Measurements from ENCODE around the gene MRFAP1L1.
"Not testable (repeated sequence)": the region's sequence is repeated elsewhere in the genome, so short reads cannot be mapped to it uniquely, and the experiment has no call there.

The MRFAP1L1 gene

DNA sequence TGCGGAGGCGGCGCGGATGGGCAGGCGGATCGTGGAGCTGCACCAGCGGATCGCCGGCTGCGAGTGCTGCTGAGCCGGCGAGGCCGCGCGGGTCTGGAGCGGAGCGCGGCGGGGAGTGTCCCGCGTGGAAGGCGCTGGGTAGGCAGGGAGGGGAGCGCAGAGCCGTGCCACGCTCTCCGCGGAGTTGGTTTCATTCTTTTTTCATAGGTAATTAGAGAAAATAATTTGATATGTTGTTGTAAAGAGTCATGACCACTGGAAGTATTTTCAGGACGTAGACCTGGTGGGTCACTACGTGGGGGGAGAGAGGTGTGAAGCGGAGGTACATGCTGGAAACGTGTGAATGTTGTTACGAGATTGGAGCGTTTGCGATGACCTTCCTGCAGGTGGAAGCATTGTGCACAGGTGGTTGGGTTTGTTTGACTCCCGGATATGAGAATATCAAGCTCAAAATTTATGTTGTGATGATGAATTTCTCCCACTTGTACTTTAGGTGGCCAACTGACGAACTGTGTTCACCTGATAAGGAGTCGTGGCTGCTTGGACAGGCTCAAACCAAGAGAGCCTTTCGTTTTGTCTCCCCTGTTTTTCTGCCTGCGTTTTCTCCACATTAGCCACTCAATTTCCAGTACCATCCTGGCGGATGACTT, 35.0 kb downstream of the MRFAP1L1 start:
- peak overlapping the region; percentile 87 for H3K27ac ChIP-seq (replicated peaks)
- no peak for DNase-seq (ENCODE audit: low read depth in 1 of 2, low spot score in 1 of 2)
- H3K27me3 ChIP-seq (ENCODE audit: insufficient read depth, poor library complexity, severe bottlenecking), result no peaks in the 10 kb centered on the region

DNA sequence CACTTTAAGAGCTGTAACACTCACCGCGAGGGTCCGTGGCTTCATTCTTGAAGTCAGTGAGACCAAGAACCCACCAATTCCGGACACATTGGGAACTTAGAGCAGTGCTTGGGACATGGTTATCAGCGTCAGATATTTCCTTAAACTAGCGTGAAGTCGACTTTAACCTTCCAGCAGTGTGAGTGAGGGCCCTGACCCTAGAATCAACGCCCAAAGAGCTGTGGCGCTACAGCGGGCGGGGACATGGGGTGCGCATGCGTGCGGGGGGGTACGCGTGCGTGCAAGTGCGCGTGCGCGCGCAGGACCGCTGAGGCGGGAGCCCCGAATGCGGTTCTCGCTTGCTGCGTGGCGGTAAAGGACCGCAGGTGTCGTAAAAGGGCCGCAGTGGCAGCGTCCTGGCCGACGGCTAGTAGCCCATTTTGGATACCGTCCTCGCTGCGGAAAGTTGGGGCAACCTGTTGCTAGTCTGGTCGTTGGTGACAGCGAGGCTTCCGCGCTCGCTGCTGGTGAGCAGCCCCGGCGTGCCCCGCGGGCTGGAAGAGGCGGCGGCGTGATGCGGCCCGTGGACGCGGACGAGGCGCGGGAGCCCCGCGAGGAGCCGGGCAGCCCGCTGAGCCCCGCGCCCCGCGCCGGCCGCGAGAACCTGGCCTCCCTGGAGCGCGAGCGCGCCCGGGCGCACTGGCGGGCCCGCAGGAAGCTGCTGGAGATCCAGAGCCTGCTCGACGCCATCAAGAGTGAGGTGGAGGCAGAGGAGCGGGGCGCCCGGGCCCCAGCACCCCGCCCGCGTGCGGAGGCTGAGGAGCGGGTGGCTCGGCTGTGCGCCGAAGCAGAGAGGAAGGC, 35.8 kb downstream of the MRFAP1L1 start:
- peak; percentile 97 for DNase-seq (ENCODE audit: low read depth in 1 of 2, low spot score in 1 of 2)
- Histone ChIP-seq H3K4me3 (replicated peaks; ENCODE audit: insufficient read depth, low read length) (peak overlapping the region; percentile 77), H3K27me3 (ENCODE audit: insufficient read depth, poor library complexity, severe bottlenecking) (no peaks in the 10 kb centered on the region), H3K27ac (replicated peaks) (peak overlapping the region; percentile 87)
- TF ChIP-seq SPI1 (IDR thresholded peaks at IDR 0.05; ENCODE audit: borderline replicate concordance, low read depth) (no peak), GABPA (IDR thresholded peaks at IDR 0.05; ENCODE audit: low read depth) (no peak), POLR2AphosphoS5 (IDR thresholded peaks at IDR 0.05; ENCODE audit: low read depth) (peak; percentile 94)
- TF ChIP-seq, protein P1, sequence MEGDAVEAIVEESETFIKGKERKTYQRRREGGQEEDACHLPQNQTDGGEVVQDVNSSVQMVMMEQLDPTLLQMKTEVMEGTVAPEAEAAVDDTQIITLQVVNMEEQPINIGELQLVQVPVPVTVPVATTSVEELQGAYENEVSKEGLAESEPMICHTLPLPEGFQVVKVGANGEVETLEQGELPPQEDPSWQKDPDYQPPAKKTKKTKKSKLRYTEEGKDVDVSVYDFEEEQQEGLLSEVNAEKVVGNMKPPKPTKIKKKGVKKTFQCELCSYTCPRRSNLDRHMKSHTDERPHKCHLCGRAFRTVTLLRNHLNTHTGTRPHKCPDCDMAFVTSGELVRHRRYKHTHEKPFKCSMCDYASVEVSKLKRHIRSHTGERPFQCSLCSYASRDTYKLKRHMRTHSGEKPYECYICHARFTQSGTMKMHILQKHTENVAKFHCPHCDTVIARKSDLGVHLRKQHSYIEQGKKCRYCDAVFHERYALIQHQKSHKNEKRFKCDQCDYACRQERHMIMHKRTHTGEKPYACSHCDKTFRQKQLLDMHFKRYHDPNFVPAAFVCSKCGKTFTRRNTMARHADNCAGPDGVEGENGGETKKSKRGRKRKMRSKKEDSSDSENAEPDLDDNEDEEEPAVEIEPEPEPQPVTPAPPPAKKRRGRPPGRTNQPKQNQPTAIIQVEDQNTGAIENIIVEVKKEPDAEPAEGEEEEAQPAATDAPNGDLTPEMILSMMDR (IDR thresholded peaks at IDR 0.05; ENCODE audit: insufficient read depth, low read length), result no peak
- TF ChIP-seq, protein P2, sequence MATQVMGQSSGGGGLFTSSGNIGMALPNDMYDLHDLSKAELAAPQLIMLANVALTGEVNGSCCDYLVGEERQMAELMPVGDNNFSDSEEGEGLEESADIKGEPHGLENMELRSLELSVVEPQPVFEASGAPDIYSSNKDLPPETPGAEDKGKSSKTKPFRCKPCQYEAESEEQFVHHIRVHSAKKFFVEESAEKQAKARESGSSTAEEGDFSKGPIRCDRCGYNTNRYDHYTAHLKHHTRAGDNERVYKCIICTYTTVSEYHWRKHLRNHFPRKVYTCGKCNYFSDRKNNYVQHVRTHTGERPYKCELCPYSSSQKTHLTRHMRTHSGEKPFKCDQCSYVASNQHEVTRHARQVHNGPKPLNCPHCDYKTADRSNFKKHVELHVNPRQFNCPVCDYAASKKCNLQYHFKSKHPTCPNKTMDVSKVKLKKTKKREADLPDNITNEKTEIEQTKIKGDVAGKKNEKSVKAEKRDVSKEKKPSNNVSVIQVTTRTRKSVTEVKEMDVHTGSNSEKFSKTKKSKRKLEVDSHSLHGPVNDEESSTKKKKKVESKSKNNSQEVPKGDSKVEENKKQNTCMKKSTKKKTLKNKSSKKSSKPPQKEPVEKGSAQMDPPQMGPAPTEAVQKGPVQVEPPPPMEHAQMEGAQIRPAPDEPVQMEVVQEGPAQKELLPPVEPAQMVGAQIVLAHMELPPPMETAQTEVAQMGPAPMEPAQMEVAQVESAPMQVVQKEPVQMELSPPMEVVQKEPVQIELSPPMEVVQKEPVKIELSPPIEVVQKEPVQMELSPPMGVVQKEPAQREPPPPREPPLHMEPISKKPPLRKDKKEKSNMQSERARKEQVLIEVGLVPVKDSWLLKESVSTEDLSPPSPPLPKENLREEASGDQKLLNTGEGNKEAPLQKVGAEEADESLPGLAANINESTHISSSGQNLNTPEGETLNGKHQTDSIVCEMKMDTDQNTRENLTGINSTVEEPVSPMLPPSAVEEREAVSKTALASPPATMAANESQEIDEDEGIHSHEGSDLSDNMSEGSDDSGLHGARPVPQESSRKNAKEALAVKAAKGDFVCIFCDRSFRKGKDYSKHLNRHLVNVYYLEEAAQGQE (IDR thresholded peaks at IDR 0.05; ENCODE audit: insufficient replicate concordance, low read depth), result peak; percentile 59

More for the DNA sequence above, 35.0 kb downstream of the MRFAP1L1 start:
- TF ChIP-seq, protein P2 (IDR thresholded peaks at IDR 0.05; ENCODE audit: insufficient replicate concordance, low read depth), result no peak
- TF ChIP-seq, protein P1 (IDR thresholded peaks at IDR 0.05; ENCODE audit: insufficient read depth, low read length), result peak; percentile 32
- H3K4me3 ChIP-seq (replicated peaks; ENCODE audit: insufficient read depth, low read length), result peak overlapping the region; percentile 77

DNA sequence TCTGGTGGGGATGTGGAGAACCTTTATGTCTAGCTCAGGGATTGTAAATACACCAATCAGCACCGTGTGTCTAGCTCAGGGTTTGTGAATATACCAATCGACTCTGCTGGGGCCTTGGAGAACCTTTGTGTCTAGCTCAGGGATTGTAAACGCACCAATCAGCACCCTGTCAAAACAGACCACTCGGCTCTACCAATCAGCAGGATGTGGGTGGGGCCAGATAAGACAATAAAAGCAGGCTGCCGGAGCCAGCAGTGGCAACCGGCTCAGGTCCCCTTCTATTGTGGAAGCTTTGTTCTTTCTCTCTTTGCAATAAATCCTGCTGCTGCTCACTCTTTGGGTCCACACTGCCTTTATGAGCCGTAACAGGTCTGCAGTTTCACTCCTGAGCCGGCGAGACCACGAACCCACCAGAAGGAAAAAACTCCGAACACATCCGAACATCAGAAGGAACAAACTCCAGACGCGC, 36.4 kb downstream of the MRFAP1L1 start:
- TF ChIP-seq, protein P2 (IDR thresholded peaks at IDR 0.05; ENCODE audit: insufficient replicate concordance, low read depth), result peak; percentile 56
- peak; percentile 57 for TF ChIP-seq POLR2AphosphoS5 (IDR thresholded peaks at IDR 0.05; ENCODE audit: low read depth)
- Histone ChIP-seq H3K27ac (replicated peaks) (peak overlapping the region; percentile 87), H3K4me3 (replicated peaks; ENCODE audit: insufficient read depth, low read length) (peak overlapping the region; percentile 77)
- DNase-seq (ENCODE audit: low read depth in 1 of 2, low spot score in 1 of 2), result peak in 1 of 2 experiments; percentile 74
- H3K27me3 ChIP-seq (ENCODE audit: insufficient read depth, poor library complexity, severe bottlenecking), result not testable (repeated sequence)

DNA sequence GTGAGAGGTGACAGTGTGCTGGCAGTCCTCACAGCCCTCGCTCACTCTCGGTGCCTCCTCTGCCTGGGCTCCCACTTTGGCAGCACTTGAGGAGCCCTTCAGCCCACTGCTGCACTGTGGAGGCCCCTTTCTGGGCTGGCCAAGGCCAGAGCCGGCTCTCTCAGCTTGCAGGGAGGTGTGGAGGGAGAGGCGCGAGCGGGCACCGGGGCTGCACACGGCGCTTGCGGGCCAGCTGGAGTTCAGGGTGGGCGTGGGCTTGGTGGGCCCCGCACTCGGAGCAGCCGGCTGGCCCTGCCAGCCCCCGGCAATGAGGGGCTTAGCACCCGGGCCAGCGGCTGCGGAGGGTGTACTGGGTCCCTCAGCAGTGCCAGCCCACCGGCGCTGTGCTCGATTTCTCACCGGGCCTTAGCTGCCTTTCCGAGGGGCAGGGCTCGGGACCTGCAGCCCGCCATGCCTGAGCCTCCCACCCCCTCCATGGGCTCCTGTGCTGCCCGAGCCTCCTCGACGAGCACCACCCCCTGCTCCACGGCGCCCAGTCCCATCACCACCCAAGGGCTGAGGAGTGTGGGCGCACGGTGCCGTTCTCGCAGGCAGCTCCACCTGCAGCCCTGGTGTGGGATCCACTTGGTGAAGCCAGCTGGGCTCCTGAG, 37.0 kb downstream of the MRFAP1L1 start:
- DNase-seq (ENCODE audit: low read depth in 1 of 2, low spot score in 1 of 2); H3K27me3 ChIP-seq (ENCODE audit: insufficient read depth, poor library complexity, severe bottlenecking); H3K4me3 ChIP-seq (replicated peaks; ENCODE audit: insufficient read depth, low read length): not testable (repeated sequence)
- H3K27ac ChIP-seq (replicated peaks), result peak overlapping the region; percentile 87
